Esophagus muscularis mucosa (tissue), 4 donors: ENCODE data around the gene TSNAX.
A peak's percentile ranks its signal among the peaks of the same experiment; 100 is the strongest.

Source experiments
- EP300 ChIP-seq: sonication (generic); formaldehyde crosslinking; IDR thresholded peaks from one replicate; pipeline ENCODE4 v1.6.1; 2017; ENCODE audit warnings: antibody characterized with exemption
- POLR2AphosphoS5 ChIP-seq, 2 donors: sonication (generic); formaldehyde crosslinking; IDR thresholded peaks; one replicate each; pipeline ENCODE4 v1.6.1; 2017; ENCODE audit warnings: antibody characterized with exemption in 2 of 2
- TF ChIP-seq, protein P1 (sequence below), 3 experiments: fragments of 200-600 bp in 2 of 3; fragments of 450-650 bp in 1 of 3; sonication (generic) in 2 of 3; IDR thresholded peaks; one replicate each; pipeline ENCODE4 v1.5.1; 2017 to 2019; ENCODE audit warnings: antibody characterized with exemption in 3 of 3, mild to moderate bottlenecking in 2 of 3, moderate library complexity in 1 of 3

DNA sequence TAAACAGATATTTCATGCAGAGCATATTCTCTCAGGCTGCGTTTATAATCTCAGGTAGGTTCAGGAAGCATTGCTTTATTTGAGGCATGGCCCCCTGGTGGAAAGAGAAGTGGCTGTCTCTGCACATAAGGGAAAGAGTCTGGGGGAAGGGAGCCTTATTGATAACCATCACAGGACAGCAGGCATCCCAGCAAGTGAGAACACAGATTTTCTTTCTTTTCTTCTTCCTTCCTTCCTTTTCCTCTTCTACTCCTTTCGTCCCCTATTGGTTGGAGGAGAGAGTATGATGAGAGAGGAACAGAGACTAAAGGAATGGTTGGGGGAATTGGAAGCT lies 21.9 kb downstream of the TSNAX start:
- TF ChIP-seq, protein P1, sequence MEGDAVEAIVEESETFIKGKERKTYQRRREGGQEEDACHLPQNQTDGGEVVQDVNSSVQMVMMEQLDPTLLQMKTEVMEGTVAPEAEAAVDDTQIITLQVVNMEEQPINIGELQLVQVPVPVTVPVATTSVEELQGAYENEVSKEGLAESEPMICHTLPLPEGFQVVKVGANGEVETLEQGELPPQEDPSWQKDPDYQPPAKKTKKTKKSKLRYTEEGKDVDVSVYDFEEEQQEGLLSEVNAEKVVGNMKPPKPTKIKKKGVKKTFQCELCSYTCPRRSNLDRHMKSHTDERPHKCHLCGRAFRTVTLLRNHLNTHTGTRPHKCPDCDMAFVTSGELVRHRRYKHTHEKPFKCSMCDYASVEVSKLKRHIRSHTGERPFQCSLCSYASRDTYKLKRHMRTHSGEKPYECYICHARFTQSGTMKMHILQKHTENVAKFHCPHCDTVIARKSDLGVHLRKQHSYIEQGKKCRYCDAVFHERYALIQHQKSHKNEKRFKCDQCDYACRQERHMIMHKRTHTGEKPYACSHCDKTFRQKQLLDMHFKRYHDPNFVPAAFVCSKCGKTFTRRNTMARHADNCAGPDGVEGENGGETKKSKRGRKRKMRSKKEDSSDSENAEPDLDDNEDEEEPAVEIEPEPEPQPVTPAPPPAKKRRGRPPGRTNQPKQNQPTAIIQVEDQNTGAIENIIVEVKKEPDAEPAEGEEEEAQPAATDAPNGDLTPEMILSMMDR (IDR thresholded peaks at IDR 0.05) = peak in 1 of 3 experiments; percentile 27
- TF ChIP-seq POLR2AphosphoS5 (IDR thresholded peaks at IDR 0.05) = no peak
- no peak for TF ChIP-seq EP300
